Measurements from ENCODE around the gene METTL14. TPM values are rescaled to one million over a fixed set of nuclear protein-coding genes. Genes with fewer than 3 reads are reported as not detected.

The METTL14 gene
- total RNA-seq, 1 donor from 2014 or later = 12.3 TPM

GRCh38 chr4:118682928-118683327 lies 2.3 kb upstream of the METTL14 start:
- H3K4me1 ChIP-seq = peaks cover 21% of the 10 kb centered on the region
- no peaks in the 10 kb centered on the region for H3K9me3 ChIP-seq
- no peak for DNase-seq (ENCODE audit: extremely low spot score in 2 of 2)
- TF ChIP-seq POLR2A (IDR thresholded peaks at IDR 0.05) (no peak), POLR2AphosphoS5 (IDR thresholded peaks at IDR 0.05; ENCODE audit: insufficient read depth in 1 of 2, low read depth in 1 of 2) (no peak), CTCF (IDR thresholded peaks at IDR 0.05) (no peak)
- no peak overlapping the region for H3K27ac ChIP-seq
- H3K27me3 ChIP-seq = no peaks in the 10 kb centered on the region
- H3K36me3 ChIP-seq = peaks cover 0 to 1% of the 10 kb centered on the region in 2 donors
- intact Hi-C loops (cut with DNase I) = no loop called here
- no peak overlapping the region for H3K4me3 ChIP-seq

GRCh38 chr4:118683513-118683912 lies 1.7 kb upstream of the METTL14 start:
- TF ChIP-seq POLR2A (IDR thresholded peaks at IDR 0.05) (no peak), CTCF (IDR thresholded peaks at IDR 0.05) (no peak), POLR2AphosphoS5 (IDR thresholded peaks at IDR 0.05; ENCODE audit: insufficient read depth in 1 of 2, low read depth in 1 of 2) (no peak)
- intact Hi-C loops (cut with DNase I) = no loop called here

GRCh38 chr4:118703118-118703517 lies 17.9 kb downstream of the METTL14 start:
- no peak for DNase-seq (ENCODE audit: extremely low spot score in 2 of 2)
- Histone ChIP-seq H3K9me3 (no peaks in the 10 kb centered on the region), H3K36me3 (peaks cover 3 to 42% of the 10 kb centered on the region in 2 donors), H3K27ac (no peak overlapping the region), H3K4me1 (no peaks in the 10 kb centered on the region), H3K27me3 (no peaks in the 10 kb centered on the region), H3K4me3 (no peak overlapping the region)
- TF ChIP-seq POLR2AphosphoS5 (IDR thresholded peaks at IDR 0.05; ENCODE audit: insufficient read depth in 1 of 2, low read depth in 1 of 2) (no peak), POLR2A (IDR thresholded peaks at IDR 0.05) (no peak), CTCF (IDR thresholded peaks at IDR 0.05) (no peak)
- intact Hi-C loops (cut with DNase I) = no loop called here

More at GRCh38 chr4:118683513-118683912, 1.7 kb upstream of the METTL14 start:
- Histone ChIP-seq H3K27ac (no peak overlapping the region), H3K4me1 (peaks cover 21% of the 10 kb centered on the region), H3K9me3 (no peaks in the 10 kb centered on the region), H3K27me3 (no peaks in the 10 kb centered on the region), H3K36me3 (peaks cover 0 to 7% of the 10 kb centered on the region in 2 donors), H3K4me3 (no peak overlapping the region)
- no peak for DNase-seq (ENCODE audit: extremely low spot score in 2 of 2)

- Histone ChIP-seq H3K36me3 (peaks cover 0 to 21% of the 10 kb centered on the region in 2 donors), H3K4me3 (no peak overlapping the region), H3K27me3 (no peaks in the 10 kb centered on the region), H3K4me1 (no peaks in the 10 kb centered on the region), H3K9me3 (no peaks in the 10 kb centered on the region), H3K27ac (no peak overlapping the region)
- no peak for DNase-seq (ENCODE audit: extremely low spot score in 2 of 2)
- intact Hi-C loops (cut with DNase I) = no loop called here
- TF ChIP-seq CTCF (IDR thresholded peaks at IDR 0.05) = no peak
- TF ChIP-seq POLR2AphosphoS5 (IDR thresholded peaks at IDR 0.05; ENCODE audit: insufficient read depth in 1 of 2, low read depth in 1 of 2) = no peak
- no peak for TF ChIP-seq POLR2A (IDR thresholded peaks at IDR 0.05)
Observed at GRCh38 chr4:118711052-118711451, 25.9 kb downstream of the METTL14 start.

GRCh38 chr4:118712872-118713271 lies 27.7 kb downstream of the METTL14 start:
- no peaks in the 10 kb centered on the region for H3K27me3 ChIP-seq
- DNase-seq (ENCODE audit: extremely low spot score in 2 of 2) = no peak
- no peak overlapping the region for H3K4me3 ChIP-seq
- intact Hi-C loops (cut with DNase I) = no loop called here
- peaks cover 0 to 14% of the 10 kb centered on the region in 2 donors for H3K36me3 ChIP-seq
- H3K4me1 ChIP-seq = no peaks in the 10 kb centered on the region
- no peaks in the 10 kb centered on the region for H3K9me3 ChIP-seq
- TF ChIP-seq POLR2AphosphoS5 (IDR thresholded peaks at IDR 0.05; ENCODE audit: insufficient read depth in 1 of 2, low read depth in 1 of 2) (no peak), POLR2A (IDR thresholded peaks at IDR 0.05) (no peak), CTCF (IDR thresholded peaks at IDR 0.05) (no peak)
- no peak overlapping the region for H3K27ac ChIP-seq

Measured in vagina (tissue), 2 donors.